Inflammatory macrophage treated with lipopolysaccharide for 4 hours (primary cell): ENCODE measurements around the gene PCYT1A.
"Not testable (repeated sequence)": the region's sequence is repeated elsewhere in the genome, so short reads cannot be mapped to it uniquely, and the experiment has no call there.

Experiments
- DNase-seq: peaks from one replicate; pipeline ENCODE4 v3.0.0-alpha.2; 2020

The PCYT1A gene

DNA sequence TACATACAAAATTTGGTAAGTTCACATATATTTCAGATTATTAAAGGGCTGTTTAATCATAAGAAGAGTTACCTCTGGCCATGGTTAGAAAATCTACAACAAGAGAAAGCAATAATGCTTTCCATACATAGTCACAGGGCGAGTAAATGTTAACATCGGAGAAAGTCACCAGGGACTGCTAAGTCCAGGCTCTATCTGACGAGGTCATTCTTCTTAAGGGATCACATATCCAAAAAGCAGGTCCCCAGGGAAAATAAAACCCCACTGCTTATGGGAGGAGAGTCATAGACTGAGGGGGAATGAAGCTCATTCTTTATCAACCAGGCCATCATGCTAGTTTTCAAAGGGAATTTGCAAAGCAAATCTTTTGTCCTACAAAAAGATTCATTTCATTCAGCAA lies 3.1 kb downstream of the PCYT1A start:
- no peak for DNase-seq

DNA sequence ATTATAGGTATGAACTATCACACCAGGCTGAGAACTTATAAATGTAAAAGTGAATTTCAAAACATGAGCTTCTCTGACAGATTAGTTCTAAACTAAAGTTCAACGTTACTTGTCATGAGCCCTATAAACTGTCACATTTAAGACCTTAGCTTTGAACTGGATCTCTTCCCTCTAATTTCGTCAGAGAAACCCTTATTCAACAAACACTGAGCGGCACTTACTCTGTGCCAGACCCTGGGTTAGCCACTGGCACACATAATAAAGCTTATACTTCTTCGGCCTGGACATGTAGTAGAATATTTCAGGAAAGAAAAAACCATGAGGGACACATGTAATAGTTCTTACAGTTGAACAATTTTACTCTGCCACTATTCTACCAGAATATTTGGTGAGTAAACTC lies 5.6 kb downstream of the PCYT1A start:
- no peak for DNase-seq

DNA sequence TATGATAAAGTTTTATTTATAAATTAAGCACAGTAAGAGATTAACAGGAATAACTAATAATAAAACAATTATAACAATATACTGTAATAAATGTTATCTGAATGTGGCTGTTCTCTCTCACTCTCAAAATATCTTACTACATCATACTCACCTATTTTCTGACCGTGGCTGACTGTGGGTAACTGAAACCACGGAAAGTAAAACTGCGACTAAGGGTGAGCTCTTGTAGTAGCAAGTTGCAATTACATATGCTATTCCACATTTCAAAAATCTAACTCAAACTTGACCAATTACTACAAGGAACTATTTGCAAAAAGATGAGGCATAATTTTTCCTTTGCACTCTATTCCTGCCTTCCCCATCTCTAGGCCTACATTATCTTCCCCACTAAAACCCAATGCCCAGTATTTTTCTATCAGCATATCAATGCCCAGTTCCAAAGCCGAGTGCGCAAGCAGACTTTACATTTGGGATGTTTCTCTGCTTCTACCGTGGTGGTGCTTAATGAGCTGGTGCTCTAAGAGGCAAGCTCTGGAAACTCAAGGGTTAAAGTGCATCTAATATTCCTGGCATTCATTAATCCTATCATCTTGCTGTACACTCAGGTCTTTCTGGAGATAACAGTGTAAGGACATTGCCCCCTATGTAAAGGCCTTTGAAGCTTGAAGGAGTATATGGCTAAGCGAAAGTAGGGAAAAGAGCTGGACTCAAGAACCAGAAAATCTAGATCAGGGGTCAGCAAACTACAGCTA lies 6.7 kb downstream of the PCYT1A start:
- DNase-seq: no peak

DNA sequence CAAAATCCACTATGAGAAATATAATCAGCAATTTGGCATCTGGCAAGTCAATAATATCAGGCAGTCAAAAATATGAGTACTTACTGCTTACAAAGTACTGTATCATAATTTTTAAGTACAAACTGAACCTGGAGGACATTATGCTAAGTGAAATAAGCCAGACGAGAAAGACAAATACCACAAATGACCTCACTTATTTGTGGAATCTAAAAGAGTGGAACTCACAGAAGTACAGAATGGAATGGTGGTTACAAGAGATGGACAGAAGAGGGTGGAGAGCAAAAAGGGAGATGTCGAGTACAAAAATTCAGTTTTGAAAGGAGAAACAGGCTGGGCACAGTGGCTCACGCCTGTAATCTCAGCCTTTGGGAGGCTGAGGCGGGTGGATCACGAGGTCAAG lies 12.4 kb downstream of the PCYT1A start:
- no peak for DNase-seq

DNA sequence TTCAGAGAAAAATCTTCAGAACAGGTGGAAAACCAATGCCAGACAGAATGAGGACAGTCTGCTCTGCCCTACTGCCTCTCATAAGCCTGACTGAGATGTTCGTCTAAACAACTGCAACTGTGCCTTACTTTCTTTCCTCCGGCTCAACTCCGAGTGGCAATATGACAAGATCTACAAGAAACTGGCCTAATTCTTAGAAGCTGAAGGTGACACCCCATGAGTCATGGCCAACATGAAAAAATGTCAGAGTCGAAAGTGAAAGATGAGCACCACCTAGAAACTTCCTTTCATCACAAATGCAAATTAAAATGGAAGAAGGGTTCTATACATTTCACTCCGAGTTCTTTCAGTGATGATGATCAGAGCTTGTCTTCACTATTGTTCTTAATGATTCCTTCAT lies 12.9 kb downstream of the PCYT1A start:
- DNase-seq: peak; percentile 79

DNA sequence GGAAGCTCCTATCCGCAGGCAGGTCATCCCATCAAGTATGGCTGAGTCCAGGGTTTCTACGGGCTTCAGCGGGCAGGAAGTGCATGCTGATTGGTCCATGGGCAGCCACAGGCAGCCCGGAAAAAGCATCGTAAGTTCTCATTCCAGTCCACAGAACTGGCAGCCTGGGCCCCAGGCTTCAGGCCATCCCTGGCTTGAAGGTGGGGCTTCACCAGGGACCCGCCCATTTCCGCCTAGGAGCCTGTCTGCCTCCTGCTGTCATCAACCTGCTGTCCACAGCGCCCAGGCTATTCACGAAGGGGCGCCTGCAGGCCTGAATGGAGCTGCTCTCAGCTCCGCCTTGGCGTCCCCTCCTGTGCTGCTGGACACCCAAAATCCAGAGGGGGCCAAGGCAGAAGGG lies 13.9 kb downstream of the PCYT1A start:
- DNase-seq: no peak

DNA sequence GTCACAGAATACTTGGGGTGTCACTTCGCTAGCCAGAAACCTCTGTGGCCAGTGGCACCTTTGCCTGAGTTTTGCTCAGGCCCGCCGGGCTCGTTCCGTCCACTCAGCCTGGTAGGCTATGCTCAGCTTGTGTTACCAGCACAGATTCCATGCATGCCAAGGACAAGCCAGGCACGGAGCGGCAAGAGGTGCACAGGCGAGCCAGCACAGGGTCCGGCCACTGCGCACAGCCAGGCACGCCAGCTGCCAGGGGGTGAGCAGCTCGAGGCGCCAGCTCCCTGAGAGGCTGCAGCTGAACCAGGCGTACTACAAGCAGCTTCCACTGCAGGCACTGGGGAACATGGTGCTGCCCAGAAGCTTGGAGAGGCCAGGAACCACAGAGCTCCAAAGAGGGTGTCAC lies 14.7 kb downstream of the PCYT1A start:
- no peak for DNase-seq

DNA sequence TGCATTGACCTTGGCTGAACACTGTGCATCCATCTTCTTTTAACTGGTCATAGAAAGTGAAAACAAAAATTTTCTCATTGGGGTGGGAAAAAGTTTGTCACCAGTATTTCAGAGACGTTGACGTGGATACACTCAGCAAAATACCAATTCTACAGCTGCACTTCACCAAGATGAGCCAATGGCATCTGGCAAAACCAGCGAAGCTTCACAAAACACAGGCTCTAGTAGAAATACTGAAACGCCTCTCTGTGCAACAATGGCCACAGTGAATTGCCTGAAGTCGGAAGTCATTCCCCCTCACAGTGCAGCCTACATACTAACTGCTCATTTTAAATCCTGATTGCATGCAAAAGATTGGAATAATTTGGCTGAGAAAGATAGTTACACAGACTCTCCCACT lies 17.0 kb downstream of the PCYT1A start:
- no peak for DNase-seq

DNA sequence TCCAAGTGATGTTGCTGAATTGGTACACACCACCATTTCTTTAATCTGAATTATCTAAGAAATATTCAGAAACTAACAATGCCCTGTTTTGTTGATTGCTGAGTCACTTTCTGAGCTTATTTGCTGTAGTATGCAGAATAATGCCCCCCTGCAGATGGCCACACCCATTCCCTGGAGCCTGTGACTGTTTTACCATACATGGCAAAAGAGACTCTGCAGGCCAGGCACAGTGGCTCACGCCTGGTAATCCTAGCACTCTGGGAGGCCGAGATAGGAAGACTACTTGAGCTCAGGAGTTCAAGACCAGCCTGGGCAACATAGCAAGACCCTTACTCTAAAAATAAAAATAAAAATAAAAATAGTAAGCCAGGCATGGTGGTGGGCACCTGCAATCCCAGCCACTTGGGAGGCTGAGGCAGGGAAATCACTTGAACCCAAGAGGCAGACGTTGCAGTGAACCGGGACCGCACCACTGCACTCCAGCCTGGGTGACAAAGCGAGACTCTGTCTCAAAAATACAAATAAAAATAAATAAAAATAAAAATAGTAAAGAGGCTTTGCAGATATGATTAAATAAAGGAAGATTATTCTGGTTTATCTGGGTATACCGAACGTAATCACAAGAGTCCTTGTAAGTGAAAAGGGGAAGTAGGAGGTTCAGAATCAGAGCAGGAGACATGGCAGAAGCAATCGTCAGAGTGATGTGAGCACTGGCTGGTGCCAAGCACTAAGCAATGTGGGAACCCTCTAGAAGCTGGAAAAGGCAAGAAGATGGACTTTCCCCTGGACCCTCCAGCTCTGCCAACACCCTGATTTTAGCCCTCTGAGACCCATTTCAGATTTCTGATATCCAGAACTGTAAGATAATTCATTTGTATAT lies 19.0 kb downstream of the PCYT1A start:
- DNase-seq: peak; percentile 75

DNA sequence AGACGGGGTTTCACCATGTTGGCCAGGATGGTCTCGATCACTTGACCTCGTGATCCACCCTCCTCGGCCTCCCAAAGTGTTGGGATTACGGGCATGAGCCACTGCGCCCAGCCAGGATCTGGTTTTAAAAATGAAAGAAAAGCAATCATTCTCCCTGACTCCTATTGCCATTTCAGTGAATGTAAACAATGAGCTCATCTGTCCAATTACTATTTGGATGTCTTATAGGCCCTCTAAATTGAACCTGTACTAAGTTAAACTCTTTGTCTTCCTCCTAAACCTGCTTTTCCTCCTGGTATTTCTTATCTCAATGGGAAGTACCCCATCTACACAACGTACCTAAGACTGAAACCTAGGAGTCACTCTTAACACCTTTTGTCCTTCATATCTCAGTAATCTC lies 23.7 kb downstream of the PCYT1A start:
- DNase-seq: no peak

DNA sequence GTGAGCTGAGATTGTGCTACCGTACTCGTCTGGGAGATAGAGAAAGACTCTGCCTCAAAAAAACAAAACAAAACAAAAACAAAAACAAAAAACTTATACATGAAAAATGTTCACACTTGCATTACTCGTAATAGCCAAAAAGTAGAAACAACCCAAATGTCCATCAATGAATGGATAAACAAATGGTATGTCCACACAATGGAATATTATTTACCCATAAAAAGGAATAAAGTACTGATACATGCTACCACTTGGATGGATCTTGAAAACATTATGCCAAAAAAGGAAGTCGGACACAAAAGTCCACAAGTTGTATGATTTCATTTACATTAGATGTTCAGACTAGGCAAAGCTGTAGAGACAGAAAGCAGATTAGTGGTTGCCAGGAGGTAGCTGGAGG lies 26.7 kb downstream of the PCYT1A start:
- no peak for DNase-seq

DNA sequence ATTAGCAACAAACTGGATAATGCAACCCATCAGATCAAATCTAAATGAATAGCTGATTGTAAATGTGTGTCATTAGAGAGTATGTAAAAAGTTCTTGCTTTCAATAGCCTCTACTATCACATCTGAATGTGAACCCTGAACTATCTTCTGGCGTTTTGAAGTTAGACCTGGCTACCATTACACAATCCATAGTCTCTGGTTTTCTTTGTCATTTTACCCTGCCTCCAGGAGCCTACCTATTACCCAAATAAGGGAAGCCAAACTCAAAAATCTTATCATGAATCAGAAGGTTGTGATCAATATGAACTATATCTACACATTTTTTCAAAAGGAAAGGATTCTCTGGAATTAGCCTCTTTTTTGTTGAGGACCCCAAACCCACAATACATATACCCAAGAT lies 31.8 kb downstream of the PCYT1A start:
- no peak for DNase-seq

DNA sequence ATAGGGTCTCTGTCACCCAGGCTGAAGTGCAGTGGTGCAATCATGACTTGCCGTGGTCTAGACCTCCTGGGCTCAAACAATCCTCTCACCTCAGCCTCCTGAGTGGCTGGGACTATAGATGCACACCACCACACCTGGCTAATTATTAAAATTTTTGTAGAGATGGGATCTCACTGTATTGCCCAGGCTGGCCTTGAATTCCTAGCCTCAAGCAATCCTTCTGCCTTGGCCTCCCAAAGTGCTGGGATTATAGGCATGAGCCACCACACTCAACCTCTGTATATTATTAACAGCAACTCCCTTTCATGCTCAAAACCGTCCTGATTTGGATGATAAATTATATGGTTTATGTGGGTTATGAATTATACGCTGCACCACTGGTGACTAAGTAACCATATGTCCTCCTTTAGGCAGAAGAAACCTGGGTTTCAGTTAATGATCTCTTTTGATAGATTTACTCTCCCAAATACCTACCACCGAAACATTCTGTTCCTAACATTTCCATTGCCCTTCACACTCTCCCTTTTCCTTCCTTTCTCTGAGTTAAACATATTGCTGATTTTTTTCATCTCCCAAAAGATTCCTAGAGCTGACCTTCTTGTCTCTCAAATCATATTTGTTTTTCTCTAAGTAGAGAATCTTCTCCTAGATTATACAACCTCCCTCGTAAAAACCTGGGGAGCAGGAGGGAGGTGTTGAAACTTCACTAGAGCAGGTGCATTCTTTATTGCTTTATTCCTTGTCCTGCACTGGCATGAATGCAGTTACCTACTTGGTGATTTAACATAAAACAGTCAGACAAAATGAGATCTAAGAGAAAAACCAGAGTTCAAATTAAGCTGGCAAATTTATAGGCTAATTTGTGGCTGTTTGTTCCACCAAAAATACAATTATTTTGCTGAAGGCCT lies 32.9 kb downstream of the PCYT1A start:
- DNase-seq: no peak

DNA sequence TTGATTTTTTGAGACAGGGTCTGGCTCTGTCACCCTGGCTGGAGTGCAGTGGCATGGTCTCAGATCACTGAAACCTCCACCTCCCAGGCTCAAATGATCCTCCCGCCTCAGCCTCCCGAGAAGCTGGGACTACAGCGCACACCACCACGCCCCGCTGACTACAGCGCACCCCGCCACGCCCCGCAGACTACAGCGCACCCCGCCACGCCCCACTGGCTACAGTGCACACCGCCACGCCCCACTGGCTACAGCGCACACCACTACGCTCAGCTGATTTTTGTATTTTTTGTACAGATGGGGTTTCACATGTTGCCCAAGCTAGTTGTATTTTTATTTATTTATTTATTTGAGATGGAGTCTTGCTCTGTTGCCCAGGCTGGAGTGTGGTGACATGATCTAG lies 35.6 kb downstream of the PCYT1A start:
- DNase-seq: no peak

DNA sequence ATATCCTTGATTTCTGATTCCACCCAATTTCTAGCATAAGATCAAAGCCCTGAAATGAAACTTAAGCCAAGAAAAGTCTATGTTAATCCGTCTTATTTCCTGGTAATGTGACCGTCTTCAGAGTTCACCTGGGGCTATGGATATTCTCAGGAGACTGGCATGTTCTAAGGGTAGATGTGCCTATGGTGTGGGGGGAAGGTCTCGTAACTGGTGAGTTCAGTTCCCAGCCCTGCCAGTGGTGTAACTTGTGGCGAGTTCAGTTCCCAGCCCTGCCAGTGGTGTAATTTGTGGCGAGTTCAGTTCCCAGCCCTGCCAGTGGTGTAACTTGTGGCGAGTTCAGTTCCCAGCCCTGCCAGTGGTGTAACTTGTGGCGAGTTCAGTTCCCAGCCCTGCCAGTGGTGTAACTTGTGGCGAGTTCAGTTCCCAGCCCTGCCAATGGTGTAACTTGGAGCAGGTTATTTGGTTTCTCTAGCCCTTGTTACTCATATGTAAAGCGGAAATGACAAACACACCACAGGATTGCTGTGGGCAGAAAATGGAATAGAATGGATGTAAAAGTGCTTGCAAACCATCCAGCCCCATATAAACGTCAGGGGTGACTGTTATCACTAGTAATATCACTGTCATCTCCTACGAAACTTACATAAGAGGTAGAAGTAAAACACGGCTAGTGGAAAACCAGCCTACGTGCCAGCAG lies 40.8 kb downstream of the PCYT1A start:
- peak; percentile 68 for DNase-seq

DNA sequence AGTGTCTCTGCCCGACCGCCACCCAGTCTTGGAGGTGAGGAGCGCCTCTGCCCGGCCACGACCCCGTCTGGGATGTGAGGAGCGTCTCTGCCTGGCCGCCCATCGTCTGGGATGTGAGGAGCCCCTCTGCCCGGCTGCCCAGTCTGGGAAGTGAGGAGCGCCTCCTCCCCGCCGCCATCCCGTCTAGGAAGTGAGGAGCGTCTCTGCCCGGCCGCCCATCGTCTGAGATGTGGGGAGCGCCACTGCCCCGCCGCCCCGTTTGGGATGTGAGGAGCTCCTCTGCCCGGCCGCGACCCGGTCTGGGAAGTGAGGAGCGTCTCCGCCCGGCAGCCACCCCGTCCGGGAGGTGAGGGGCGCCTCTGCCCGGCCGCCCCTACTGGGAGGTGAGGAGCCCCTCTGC lies 43.4 kb downstream of the PCYT1A start:
- not testable (repeated sequence) for DNase-seq

DNA sequence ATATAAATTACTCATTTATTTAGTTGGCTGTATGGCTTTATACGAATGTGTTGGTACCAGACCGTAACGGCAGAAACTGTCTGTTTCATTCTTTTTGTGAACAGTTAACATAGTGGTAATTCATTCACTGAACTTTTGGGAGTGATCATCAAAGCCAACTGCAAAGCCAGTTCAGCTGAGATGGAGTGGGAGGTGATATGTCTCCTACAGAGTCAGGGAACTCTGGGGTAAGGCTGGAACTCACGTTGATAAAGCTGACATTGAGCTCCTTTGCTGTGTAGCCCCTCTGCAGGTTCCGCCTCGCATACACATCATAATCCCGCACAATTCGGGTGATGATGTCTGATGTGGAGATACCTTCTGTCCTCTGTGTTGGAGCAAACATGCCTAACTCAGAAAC lies 45.8 kb downstream of the PCYT1A start:
- no peak for DNase-seq

DNA sequence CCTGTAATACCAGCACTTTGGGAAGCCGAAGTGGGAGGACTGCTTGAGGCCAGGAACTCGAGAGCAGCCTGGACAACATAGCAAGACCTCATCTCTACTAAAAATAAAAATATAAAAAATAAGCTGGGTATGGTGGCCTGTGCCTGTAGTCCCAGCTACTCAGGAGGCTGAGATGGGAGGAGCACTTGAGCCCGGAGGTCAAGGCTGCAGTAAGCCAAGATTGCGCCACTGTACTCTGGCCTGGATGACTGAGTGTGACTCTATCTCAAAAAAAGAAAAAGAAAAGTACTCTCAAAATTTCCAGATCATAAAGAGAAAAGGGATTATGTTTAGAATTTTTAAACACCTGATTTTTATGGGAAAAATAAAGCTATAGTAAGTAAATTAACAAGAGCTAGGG lies 47.1 kb downstream of the PCYT1A start:
- DNase-seq: no peak

DNA sequence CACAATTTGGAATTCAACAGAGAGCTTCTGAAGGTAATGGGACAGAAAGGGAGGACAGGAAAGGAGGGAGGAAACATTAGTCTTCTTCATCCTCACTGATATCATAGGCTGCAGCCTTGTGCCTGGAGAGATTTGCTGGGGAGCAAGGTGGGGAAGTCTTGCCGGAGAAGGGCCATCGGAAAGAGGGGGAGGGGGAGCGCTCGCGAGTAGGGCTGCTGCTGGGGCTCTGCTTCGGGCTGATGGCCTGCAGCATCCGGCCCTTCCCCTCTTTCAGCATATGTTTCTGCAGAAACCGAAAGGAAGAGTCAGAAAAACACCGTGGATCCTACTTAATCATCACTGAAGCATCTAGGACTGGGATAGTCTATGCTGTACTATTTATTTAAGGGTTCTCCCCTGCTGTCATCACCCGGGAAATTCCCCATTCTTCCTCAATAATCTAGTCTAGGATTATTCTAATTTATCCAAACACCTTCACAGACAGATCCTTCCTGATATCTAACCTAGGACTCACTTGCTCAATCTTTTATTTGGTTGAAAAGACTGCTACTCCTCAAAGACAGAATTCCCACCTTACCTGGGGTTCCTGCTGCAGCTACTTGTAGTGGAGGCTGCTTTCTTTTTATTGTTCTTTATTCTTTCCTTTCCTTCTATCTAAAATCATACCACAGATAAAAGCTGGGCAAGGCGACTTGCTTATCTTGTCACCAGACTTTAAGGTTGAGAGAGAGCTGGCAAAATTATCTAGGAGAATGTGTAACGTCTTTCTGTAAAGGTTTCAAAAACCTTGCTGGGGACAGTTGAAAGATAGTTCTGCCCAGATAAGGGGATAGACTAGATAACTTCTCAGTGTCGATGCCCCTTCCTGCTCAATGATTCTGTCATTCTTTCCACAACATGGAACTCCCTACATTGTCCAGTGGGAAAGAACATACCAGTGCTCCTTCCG lies 48.6 kb downstream of the PCYT1A start:
- peak; percentile 48 for DNase-seq

DNA sequence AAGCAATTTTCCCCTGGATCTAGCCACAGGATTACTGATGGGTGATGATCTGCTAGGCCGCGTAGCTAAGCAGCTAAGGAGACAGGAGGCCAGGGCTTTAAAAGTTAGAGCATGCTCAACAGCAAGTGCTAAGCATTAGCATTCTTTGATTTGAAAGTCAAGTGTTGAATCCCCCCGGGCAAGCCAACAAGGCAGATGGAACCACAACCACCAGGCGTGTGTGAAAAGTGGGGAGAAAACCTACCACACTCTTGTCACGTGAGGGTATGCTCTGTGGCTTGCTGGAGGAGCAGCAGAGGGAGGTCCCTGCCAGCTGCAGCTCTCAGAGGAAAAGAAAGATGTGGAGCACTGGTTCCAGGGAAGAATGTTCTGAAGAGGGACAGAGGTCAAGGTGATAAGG lies 50.3 kb downstream of the PCYT1A start:
- DNase-seq: no peak

DNA sequence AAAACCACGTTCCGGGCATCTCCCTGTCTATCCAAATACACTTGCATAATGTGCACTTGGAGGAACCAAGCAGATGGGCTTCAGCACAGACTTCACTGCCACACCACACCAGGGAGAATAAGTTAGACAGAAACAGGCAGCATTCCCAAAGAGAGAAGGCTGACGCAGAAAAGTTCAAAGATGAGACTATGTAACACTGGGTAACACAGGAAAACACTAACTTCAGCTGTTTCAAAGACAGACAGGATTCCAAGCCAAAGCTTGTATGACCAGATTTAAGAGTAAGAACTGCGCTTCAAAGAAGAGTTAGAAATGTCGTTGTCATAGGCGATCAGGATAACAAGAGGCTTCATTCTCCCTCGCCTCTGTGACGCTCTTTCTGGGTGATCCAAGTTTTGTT lies 51.3 kb downstream of the PCYT1A start:
- no peak for DNase-seq
